SK-N-SH (cell line): ENCODE measurements around the gene TSPAN7.

ENCODE experiments used
- CTCF ChIP-seq: fragments of 200-600 bp; sonication (generic); IDR thresholded peaks from 2 replicates; pipeline ENCODE4 v1.6.1; 2017; ENCODE audit warnings: antibody characterized with exemption, mild to moderate bottlenecking, moderate library complexity
- EZH2phosphoT487 ChIP-seq: fragments of 200-600 bp; sonication (generic); IDR thresholded peaks from 2 replicates; pipeline ENCODE4 v1.6.1; 2017; ENCODE audit warnings: low read depth, mixed run types, mild to moderate bottlenecking, antibody characterized with exemption, moderate library complexity, borderline replicate concordance
- GABPA ChIP-seq: IDR thresholded peaks from 2 replicates; pipeline ENCODE4 v1.4.0; 2012; ENCODE audit warnings: low read depth, mild to moderate bottlenecking
- MAX ChIP-seq: IDR thresholded peaks from 2 replicates; pipeline ENCODE4 v1.4.0; 2012; ENCODE audit warnings: low read depth
- MEF2A ChIP-seq: IDR thresholded peaks from 2 replicates; pipeline ENCODE4 v1.4.0; 2012; ENCODE audit warnings: low read depth, borderline replicate concordance
- PBX3 ChIP-seq: IDR thresholded peaks from 2 replicates; pipeline ENCODE4; 2012
- POLR2AphosphoS5 ChIP-seq: IDR thresholded peaks from 2 replicates; pipeline ENCODE4 v1.6.1; 2012; ENCODE audit warnings: low read depth, low read length
- RAD21 ChIP-seq: IDR thresholded peaks from 2 replicates; pipeline ENCODE4 v1.6.1; 2012; ENCODE audit warnings: mild to moderate bottlenecking, low read length
- RCOR1 ChIP-seq: fragments of 150-350 bp; IDR thresholded peaks from 2 replicates; pipeline ENCODE4 v1.6.1; 2017; ENCODE audit warnings: antibody characterized with exemption, low read length
- REST ChIP-seq: IDR thresholded peaks from 2 replicates; pipeline ENCODE4 v1.6.1; 2012; ENCODE audit warnings: mild to moderate bottlenecking, low read depth, low read length, moderate library complexity
- SMC3 ChIP-seq: IDR thresholded peaks from 2 replicates; pipeline ENCODE4 v1.6.1; 2012; ENCODE audit warnings: low read depth, low read length, improper control_type of control experiment
- TAF1 ChIP-seq: IDR thresholded peaks from 2 replicates; pipeline ENCODE4 v1.6.1; 2012; ENCODE audit warnings: low read depth, mild to moderate bottlenecking, low read length, moderate library complexity, borderline replicate concordance
- USF2 ChIP-seq: fragments of 150-350 bp; IDR thresholded peaks from 2 replicates; pipeline ENCODE4 v1.6.1; 2017; ENCODE audit warnings: antibody characterized with exemption, low read length, low read depth, borderline replicate concordance
- YY1 ChIP-seq: IDR thresholded peaks from 2 replicates; pipeline ENCODE4 v1.4.0; 2012; ENCODE audit warnings: low read depth, mild to moderate bottlenecking

- no peak for TF ChIP-seq MAX
- TF ChIP-seq TAF1, result no peak
- TF ChIP-seq POLR2AphosphoS5, result no peak
- TF ChIP-seq CTCF, result no peak
- TF ChIP-seq REST, result no peak
- no peak for TF ChIP-seq GABPA
- TF ChIP-seq EZH2phosphoT487, result no peak
- TF ChIP-seq RAD21, result no peak
- no peak for TF ChIP-seq YY1
- TF ChIP-seq USF2, result no peak
- no peak for TF ChIP-seq MEF2A
- TF ChIP-seq RCOR1, result no peak
- no peak for TF ChIP-seq SMC3
- TF ChIP-seq PBX3, result no peak
Measured at GRCh38 chrX:38616904-38617303, 55.6 kb downstream of the TSPAN7 start.
